Psoas muscle (tissue), 8 donors: ENCODE data around the gene MYOZ2. TPM values are rescaled to one million over a fixed set of nuclear protein-coding genes. Genes with fewer than 3 reads are reported as not detected.

ENCODE experiments used
- ATAC-seq, 4 donors: fragments of 200-7000 bp; cut with Tn5 transposase; one replicate each; pipeline ENCODE4 v1.9.1; 2020; ENCODE audit warnings: moderate library complexity in 3 of 4, mild to moderate bottlenecking in 2 of 4
- DNase-seq, 2 donors: peaks; one replicate each; pipeline ENCODE4 v3.0.0-alpha.2; 2020
- H3K27ac ChIP-seq: fragments of 200-600 bp; one replicate; pipeline ENCODE4 v1.8.0; 2022
- H3K27me3 ChIP-seq, 3 donors: fragments of 200-600 bp in 1 of 3; one replicate each; pipeline versions ENCODE4 v1.6.1 to v1.8.0; 2013 to 2022; ENCODE audit warnings: low read length in 2 of 3, mild to moderate bottlenecking in 2 of 3, moderate library complexity in 1 of 3; ENCODE audit not compliant: insufficient read depth in 3 of 3
- H3K36me3 ChIP-seq, 2 donors: fragments of 200-600 bp in 1 of 2; one replicate each; pipeline versions ENCODE4 v1.6.1 to v1.8.0; 2013 to 2022; ENCODE audit warnings: low read depth in 1 of 2, mild to moderate bottlenecking in 1 of 2, moderate library complexity in 1 of 2; ENCODE audit not compliant: insufficient read depth in 1 of 2
- H3K4me1 ChIP-seq: fragments of 200-600 bp; one replicate; pipeline ENCODE4 v1.8.0; 2022
- H3K4me3 ChIP-seq: fragments of 200-600 bp; one replicate; pipeline ENCODE4 v1.8.0; 2022; ENCODE audit warnings: mild to moderate bottlenecking
- H3K9me3 ChIP-seq: fragments of 200-600 bp; one replicate; pipeline ENCODE4 v1.8.0; 2022
- CTCF ChIP-seq: fragments of 200-600 bp; IDR thresholded peaks from one replicate; pipeline ENCODE4 v1.8.0; 2022; ENCODE audit warnings: antibody characterized with exemption
- WGBS, 3 donors: extraction: QIAGEN DNeasy Blood & Tissue Kit; methylation state at CpG; one replicate each; pipeline versions ENCODE4 v1.1.6 to v1.1.7; 2013; 5-methylcytosine and 5-hydroxymethylcytosine counted together
- intact Hi-C, 2 donors: fragments of 100-400 bp; cut with DNase I; formaldehyde crosslinking; loops; one replicate each; pipeline versions ENCODE4 v1.11.0 to v1.14.2; 2022
- polyA plus RNA-seq, 3 donors: library from polyadenylated mRNA; stranded (reverse); fragments of 200-250 nt; gene quantifications; one replicate each; pipeline ENCODE4 v1.2.3, GENCODE V29; 2013
- total RNA-seq, 4 donors: library from RNA; stranded (reverse); fragmentation: NEBNext Ultra II Directional in 2 of 4; extraction: Animal tissue kit (Norgen Biotek cat#: 25700) in 2 of 4; gene quantifications; one replicate each; pipeline versions ENCODE4 v1.2.1 to v1.2.4, GENCODE V29; 2021 to 2023
- donor health status: healthy with polysubstance abuse.
- donor health status: DM: no; HTN: no; CAD: no; lungs with moderate emphysema.
- donor health status: Bipolar disorder and iron deficiency.
- donor health status: healthy.
- donor health status: DM: yes; HTN: yes; CAD: no.
- donor health status: DM: no; HTN: no; CAD: no.
- donor health status: DM: no; HTN: no; CAD: no.
- donor health status: DM: yes; HTN: yes; CAD: no.

The MYOZ2 gene
- total and polyA plus RNA-seq, 7 donors, result 55.1 to 469 (median 204) TPM

DNA sequence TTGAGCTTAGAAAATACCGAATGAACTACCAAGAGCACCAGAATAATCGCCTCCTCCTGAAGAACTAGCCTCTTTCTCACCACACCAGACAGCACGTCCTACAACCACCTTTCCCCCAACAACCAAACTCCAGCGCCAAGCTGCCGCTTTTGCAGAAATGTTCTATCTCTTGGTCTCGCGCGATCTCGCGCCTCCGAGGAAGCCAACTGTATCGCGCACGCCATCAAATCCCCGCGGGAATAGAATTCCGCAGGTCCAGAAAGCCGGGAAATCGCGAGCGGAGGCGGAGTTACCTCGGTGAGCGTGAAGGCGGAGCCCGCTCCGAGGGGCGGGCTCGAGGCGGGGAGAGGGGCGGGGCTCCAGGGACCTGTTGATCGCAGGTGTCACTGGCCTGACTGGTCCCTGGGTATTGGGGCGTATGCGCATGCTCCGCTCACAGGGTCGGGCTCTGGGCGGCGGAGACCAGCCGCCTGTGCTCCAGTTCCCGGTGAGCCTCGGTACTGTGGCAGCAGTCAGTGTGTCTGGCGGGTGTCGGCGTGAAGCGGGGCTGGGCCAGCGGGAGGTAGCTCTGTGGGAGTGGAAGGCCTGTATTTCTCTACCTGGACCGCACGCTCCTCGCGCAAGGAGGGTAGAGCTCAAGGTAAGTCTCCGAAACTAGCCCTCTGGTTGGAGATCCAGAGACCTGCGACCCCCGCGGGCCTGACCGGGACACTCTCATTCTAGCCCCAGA is 76.8 kb downstream of the MYOZ2 start, which contains the start of gene USP53:
Gene USP53 (plus strand): TSS at position 480 of the 730 bp plus-strand sequence. CDS start 27,047 bp downstream, outside the sequence.
- 0 to 1% (median 0%) methylated on average over 54 to 55 of the region's 55 CpGs for WGBS, 3 donors
- intact Hi-C loops, result loop anchor here (2.0 to 10.0 kb wide), 5 partner anchors 72 to 230 kb away; no protein-coding TSS in a partner anchor
- Histone ChIP-seq H3K36me3 (peaks cover 0 to 13% of the 10 kb centered on the region in 2 donors), H3K27me3 (no peaks in the 10 kb centered on the region), H3K27ac (peak within 1 kb of the TSS; percentile 99), H3K9me3 (no peaks in the 10 kb centered on the region), H3K4me3 (peak within 1 kb of the TSS; percentile 91), H3K4me1 (peaks cover 23% of the 10 kb centered on the region)
- no peak for TF ChIP-seq CTCF
- ATAC-seq (peak; percentile 93 to 96 (median 96)), DNase-seq (peak; percentile 96 to 98)

DNA sequence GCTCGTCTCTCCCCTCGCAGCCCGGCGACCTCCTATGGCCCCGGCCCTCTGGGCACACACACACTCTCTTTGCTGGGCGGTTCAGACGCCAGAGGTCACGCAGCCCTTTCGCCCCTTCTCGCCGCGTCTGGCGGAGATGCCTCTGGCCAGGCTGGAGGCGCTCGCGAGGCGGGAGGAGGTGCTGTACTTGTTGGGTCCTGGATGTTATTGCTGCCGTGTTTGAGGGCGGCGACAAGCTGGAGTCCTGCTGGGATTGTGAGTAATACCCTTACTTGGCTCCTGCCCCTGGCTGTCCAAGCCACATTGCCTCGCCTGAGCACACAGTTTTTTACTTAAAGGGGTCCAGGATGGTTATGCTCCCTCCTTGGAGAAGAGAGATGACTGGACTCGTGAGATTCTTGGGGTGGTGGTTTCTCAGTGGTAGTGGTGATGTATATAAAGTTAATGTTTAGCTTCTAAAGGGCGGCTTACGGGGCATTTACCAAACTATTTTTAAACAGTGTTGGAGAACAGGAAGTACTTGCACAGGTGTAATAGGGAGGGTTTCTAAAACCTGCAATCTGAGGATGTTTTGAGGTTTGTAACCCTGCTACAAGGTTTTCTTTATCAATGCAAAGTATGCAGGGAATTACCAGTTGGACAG is 77.5 kb downstream of the MYOZ2 start:
- intact Hi-C loops, result loop anchor here (2.0 to 10.0 kb wide), 5 partner anchors 72 to 230 kb away; no protein-coding TSS in a partner anchor
- ATAC-seq, result peak; percentile 87 to 90 (median 88)
- no peaks in the 10 kb centered on the region for H3K27me3 ChIP-seq
- H3K4me3 ChIP-seq, result peak overlapping the region; percentile 91
- H3K9me3 ChIP-seq, result no peaks in the 10 kb centered on the region
- WGBS, 3 donors, result 0% methylated on average over 24 of the region's 24 CpGs
- H3K4me1 ChIP-seq, result peaks cover 30% of the 10 kb centered on the region
- peak overlapping the region; percentile 99 for H3K27ac ChIP-seq
- TF ChIP-seq CTCF, result peak; percentile 40
- peak; percentile 92 to 96 for DNase-seq
- H3K36me3 ChIP-seq, result peaks cover 0 to 20% of the 10 kb centered on the region in 2 donors

- Histone ChIP-seq H3K27me3 (no peaks in the 10 kb centered on the region), H3K4me3 (peak overlapping the region; percentile 20), H3K27ac (peak overlapping the region; percentile 37), H3K4me1 (peaks cover 58% of the 10 kb centered on the region), H3K9me3 (no peaks in the 10 kb centered on the region), H3K36me3 (peaks cover 4 to 63% of the 10 kb centered on the region in 2 donors)
- 85 to 92% (median 90%) methylated on average over 1 of the region's 1 CpG for WGBS, 3 donors
- DNase-seq, result no peak
- intact Hi-C loops, result loop anchor here (10.0 kb wide), 2 partner anchors 67 to 233 kb away; no protein-coding TSS in a partner anchor
- ATAC-seq, result no peak
- TF ChIP-seq CTCF, result no peak
Observed at GRCh38 chr4:119218093-119218492, 82.5 kb downstream of the MYOZ2 start.

DNA sequence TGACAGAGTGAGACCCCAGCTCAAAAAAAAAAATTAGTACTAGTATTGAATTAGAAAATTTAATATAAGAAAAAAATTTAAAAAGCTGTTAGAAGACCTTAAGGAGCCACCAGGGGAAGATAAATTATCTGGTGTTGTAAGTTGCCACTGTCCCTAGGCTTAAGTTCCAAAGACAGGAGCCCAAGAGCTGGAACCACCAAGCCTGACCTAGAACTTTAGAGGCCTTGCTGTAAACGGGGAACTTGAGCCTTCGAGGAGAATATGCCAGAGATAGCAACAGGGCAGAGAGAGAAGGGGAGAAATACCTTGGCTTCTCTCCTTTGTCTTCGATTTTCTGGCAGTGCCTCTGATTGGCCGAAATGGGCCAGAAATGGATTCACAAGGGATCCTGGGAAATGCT is 85.8 kb downstream of the MYOZ2 start:
- Histone ChIP-seq H3K4me1 (peaks cover 45% of the 10 kb centered on the region), H3K27me3 (no peaks in the 10 kb centered on the region), H3K4me3 (no peak overlapping the region), H3K9me3 (no peaks in the 10 kb centered on the region), H3K36me3 (peaks cover 4 to 74% of the 10 kb centered on the region in 2 donors), H3K27ac (peak overlapping the region; percentile 62)
- 29 to 31% (median 30%) methylated on average over 4 of the region's 4 CpGs for WGBS, 3 donors
- no peak for TF ChIP-seq CTCF
- ATAC-seq, result peak; percentile 30 to 75 (median 42)
- intact Hi-C loops, result loop anchor here in 1 of 2 donors (10.0 kb wide), 1 partner anchor 63 kb away; no protein-coding TSS in a partner anchor
- no peak for DNase-seq
